GM10248 (cell line): ENCODE data around the gene DENND1B.

Source experiments
- CTCF ChIA-PET: fragments of 300-600 bp; sonication (Branson Sonifier 250); formaldehyde crosslinking; extraction: SDS; loops from one replicate; lab custom pipeline; 2021; ENCODE audit warnings: antibody characterized with exemption; lab: Yijun Ruan, JAX
- POLR2A ChIA-PET: fragments of 350-650 bp; sonication (Branson Sonifier 250); formaldehyde crosslinking; extraction: SDS; loops from one replicate; lab custom pipeline; 2020; ENCODE audit warnings: antibody characterized with exemption; lab: Yijun Ruan, JAX
- DNase-seq: peaks from one replicate; pipeline ENCODE4 v3.0.0; 2012; ENCODE audit errors: extremely low spot score
- CTCF ChIP-seq: IDR thresholded peaks from 2 replicates; pipeline ENCODE4 v1.5.1; 2012; ENCODE audit warnings: mild to moderate bottlenecking, low read depth; ENCODE audit errors: extremely low read depth, missing control alignments, control extremely low read depth

DENND1B gene

GRCh38 chr1:197546989-197547388 is 228.3 kb downstream of the DENND1B start:
- ChIA-PET POLR2A (no interaction called here), CTCF (interaction anchor here (1.3 to 1.5 kb wide), 2 partner anchors 10 to 28 kb away, joined by 3 to 4 read pairs; no protein-coding TSS in a partner anchor)
- no peak for DNase-seq
- no peak for TF ChIP-seq CTCF

GRCh38 chr1:197544553-197544952 is 230.7 kb downstream of the DENND1B start:
- TF ChIP-seq CTCF, result no peak
- CTCF ChIA-PET, result interaction anchor here (0.8 to 1.3 kb wide), 2 partner anchors 324 to 380 kb away, joined by 3 read pairs; no protein-coding TSS in a partner anchor
- no peak for DNase-seq
- POLR2A ChIA-PET, result no interaction called here

GRCh38 chr1:197544130-197544529 is 231.2 kb downstream of the DENND1B start:
- no peak for TF ChIP-seq CTCF
- POLR2A ChIA-PET, result no interaction called here
- DNase-seq, result no peak
- CTCF ChIA-PET, result interaction anchor here (0.8 to 1.3 kb wide), 2 partner anchors 325 to 380 kb away, joined by 3 read pairs; no protein-coding TSS in a partner anchor

GRCh38 chr1:197541411-197541810 is 233.9 kb downstream of the DENND1B start:
- POLR2A ChIA-PET, result no interaction called here
- CTCF ChIA-PET, result interaction anchor here (0.9 to 1.1 kb wide), 4 partner anchors 14 to 389 kb away, joined by 3 read pairs; no protein-coding TSS in a partner anchor
- no peak for TF ChIP-seq CTCF
- DNase-seq, result no peak

GRCh38 chr1:197526736-197527371 is 248.4 kb downstream of the DENND1B start:
- TF ChIP-seq CTCF, result peak; percentile 37
- ChIA-PET POLR2A (no interaction called here), CTCF (interaction anchor here (0.7 to 2.3 kb wide), 10 partner anchors 9 to 453 kb away, joined by 3 to 16 read pairs (median 4); no protein-coding TSS in a partner anchor)
- DNase-seq, result peak; percentile 10

- CTCF ChIA-PET, result interaction anchor here (0.7 to 2.2 kb wide), 15 partner anchors 8 to 947 kb away, joined by 3 to 19 read pairs (median 4); partner anchors contain the start of gene C1orf53
- peak; percentile 18 for DNase-seq
- peak; percentile 78 for TF ChIP-seq CTCF
- POLR2A ChIA-PET, result no interaction called here
Observed at GRCh38 chr1:197521118-197521739, 254.1 kb downstream of the DENND1B start.
